SU-DHL-6 (cell line): ENCODE measurements around the gene ABHD12B.

Source experiments
- EZH2phosphoT487 ChIP-seq: fragments of 200-600 bp; sonication (generic), shearing (Covaris generic); conservative IDR thresholded peaks from 2 replicates; pipeline ENCODE4 v1.6.1; 2018; ENCODE audit warnings: mild to moderate bottlenecking, antibody characterized with exemption, low read length, moderate library complexity, mixed read lengths
- TF ChIP-seq, protein P1 (sequence below): fragments of 200-600 bp; sonication (generic); IDR thresholded peaks from one replicate; pipeline ENCODE4 v1.5.1; 2017; ENCODE audit warnings: antibody characterized with exemption, mild to moderate bottlenecking, low read length, moderate library complexity; ENCODE audit not compliant: insufficient read depth, poor library complexity, severe bottlenecking

DNA sequence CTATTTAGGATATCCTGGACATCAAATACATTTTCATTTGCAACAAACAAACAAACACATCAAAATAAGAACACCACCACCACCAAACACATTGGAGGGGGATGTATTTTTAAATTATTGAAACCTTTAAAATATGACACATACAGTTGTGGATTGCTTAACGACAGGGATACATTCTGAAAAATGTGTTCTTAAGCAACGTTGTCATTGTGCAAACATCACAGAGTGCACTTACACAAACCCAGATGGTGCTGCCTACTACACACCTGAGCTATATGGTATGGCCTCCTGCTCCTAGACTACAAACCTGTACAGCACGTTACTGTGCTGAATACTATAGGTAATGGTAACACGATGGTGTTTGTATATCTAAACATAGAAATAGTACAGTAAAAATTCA is 53.0 kb downstream of the ABHD12B start:
- TF ChIP-seq, protein P1, sequence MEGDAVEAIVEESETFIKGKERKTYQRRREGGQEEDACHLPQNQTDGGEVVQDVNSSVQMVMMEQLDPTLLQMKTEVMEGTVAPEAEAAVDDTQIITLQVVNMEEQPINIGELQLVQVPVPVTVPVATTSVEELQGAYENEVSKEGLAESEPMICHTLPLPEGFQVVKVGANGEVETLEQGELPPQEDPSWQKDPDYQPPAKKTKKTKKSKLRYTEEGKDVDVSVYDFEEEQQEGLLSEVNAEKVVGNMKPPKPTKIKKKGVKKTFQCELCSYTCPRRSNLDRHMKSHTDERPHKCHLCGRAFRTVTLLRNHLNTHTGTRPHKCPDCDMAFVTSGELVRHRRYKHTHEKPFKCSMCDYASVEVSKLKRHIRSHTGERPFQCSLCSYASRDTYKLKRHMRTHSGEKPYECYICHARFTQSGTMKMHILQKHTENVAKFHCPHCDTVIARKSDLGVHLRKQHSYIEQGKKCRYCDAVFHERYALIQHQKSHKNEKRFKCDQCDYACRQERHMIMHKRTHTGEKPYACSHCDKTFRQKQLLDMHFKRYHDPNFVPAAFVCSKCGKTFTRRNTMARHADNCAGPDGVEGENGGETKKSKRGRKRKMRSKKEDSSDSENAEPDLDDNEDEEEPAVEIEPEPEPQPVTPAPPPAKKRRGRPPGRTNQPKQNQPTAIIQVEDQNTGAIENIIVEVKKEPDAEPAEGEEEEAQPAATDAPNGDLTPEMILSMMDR = no peak
- no peak for TF ChIP-seq EZH2phosphoT487
